SJSA1 (cell line): ENCODE measurements around the gene INSYN1. TPM values are rescaled to one million over a fixed set of nuclear protein-coding genes. Genes with fewer than 3 reads are reported as not detected.

ENCODE experiments used
- DNase-seq, 2 experiments: peaks; one replicate each; pipeline ENCODE4 v3.0.0-alpha.2; 2015 to 2020; ENCODE audit warnings: low spot score in 2 of 2, low read depth in 1 of 2
- H3K27ac ChIP-seq: fragments of 250-450 bp; sonication (Bioruptor Pico); 2 replicates; pipeline ENCODE4 v1.5.1; 2020; ENCODE audit warnings: mild to moderate bottlenecking, moderate library complexity
- H3K27me3 ChIP-seq: fragments of 250-450 bp; sonication (Bioruptor Pico); replicated peaks from 2 replicates; pipeline ENCODE4 v1.5.1; 2020; ENCODE audit warnings: mild to moderate bottlenecking, moderate library complexity
- H3K36me3 ChIP-seq: fragments of 250-450 bp; sonication (Bioruptor Pico); 2 replicates; pipeline ENCODE4 v1.5.1; 2020; ENCODE audit warnings: mild to moderate bottlenecking
- H3K4me1 ChIP-seq: fragments of 250-450 bp; sonication (Bioruptor Pico); replicated peaks from 2 replicates; pipeline ENCODE4 v1.6.1; 2021; ENCODE audit warnings: mild to moderate bottlenecking
- H3K4me3 ChIP-seq: fragments of 250-450 bp; sonication (Bioruptor Pico); 2 replicates; pipeline ENCODE4 v1.5.1; 2020; ENCODE audit warnings: mild to moderate bottlenecking
- H3K9me3 ChIP-seq: fragments of 250-450 bp; sonication (Bioruptor Pico); replicated peaks from 2 replicates; pipeline ENCODE4 v1.5.1; 2020; ENCODE audit warnings: mild to moderate bottlenecking
- total RNA-seq: library from RNA; depleted of rRNA; stranded (reverse); fragments of >200 nt; shearing (Covaris generic); gene quantifications from 2 replicates; pipeline ENCODE4 v1.2.3, GENCODE V29; 2014

INSYN1 gene
- total RNA-seq, 1 experiment from 2014 or later = not detected

GRCh38 chr15:73763931-73764330, 10.8 kb upstream of the INSYN1 start:
- Histone ChIP-seq H3K27me3 (peaks cover 31% of the 10 kb centered on the region), H3K9me3 (no peaks in the 10 kb centered on the region), H3K27ac (no peak overlapping the region), H3K36me3 (no peaks in the 10 kb centered on the region), H3K4me3 (no peak overlapping the region), H3K4me1 (no peaks in the 10 kb centered on the region)
- DNase-seq = no peak

- H3K27ac ChIP-seq = no peak overlapping the region
- H3K9me3 ChIP-seq = peaks cover 3% of the 10 kb centered on the region; the same call in 1 of the 2 replicates
- H3K4me1 ChIP-seq = no peaks in the 10 kb centered on the region
- H3K4me3 ChIP-seq = no peak overlapping the region
- H3K27me3 ChIP-seq = peaks cover 51% of the 10 kb centered on the region
- H3K36me3 ChIP-seq = no peaks in the 10 kb centered on the region
- DNase-seq = no peak
Observed at GRCh38 chr15:73760330-73761329, 7.5 kb upstream of the INSYN1 start.

GRCh38 chr15:73758461-73758860, 5.3 kb upstream of the INSYN1 start:
- DNase-seq = no peak
- Histone ChIP-seq H3K36me3 (no peaks in the 10 kb centered on the region), H3K4me1 (no peaks in the 10 kb centered on the region; the same call in 1 of the 2 replicates), H3K27me3 (peaks cover 61% of the 10 kb centered on the region), H3K27ac (no peak overlapping the region), H3K4me3 (no peak overlapping the region), H3K9me3 (peaks cover 3% of the 10 kb centered on the region; the same call in 1 of the 2 replicates)

- Histone ChIP-seq H3K9me3 (peaks cover 3% of the 10 kb centered on the region; the same call in 1 of the 2 replicates), H3K27me3 (peaks cover 64% of the 10 kb centered on the region), H3K36me3 (no peaks in the 10 kb centered on the region), H3K4me3 (no peak overlapping the region), H3K4me1 (peaks cover 1% of the 10 kb centered on the region), H3K27ac (no peak overlapping the region)
- no peak for DNase-seq
Observed at GRCh38 chr15:73757571-73757970, 4.4 kb upstream of the INSYN1 start.

- H3K36me3 ChIP-seq = no peaks in the 10 kb centered on the region
- H3K27me3 ChIP-seq = peaks cover 66% of the 10 kb centered on the region
- no peak overlapping the region for H3K4me3 ChIP-seq
- no peak for DNase-seq
- H3K4me1 ChIP-seq = peaks cover 6% of the 10 kb centered on the region
- peaks cover 3% of the 10 kb centered on the region; the same call in 1 of the 2 replicates for H3K9me3 ChIP-seq
- H3K27ac ChIP-seq = no peak overlapping the region
Observed at GRCh38 chr15:73756947-73757513, 3.9 kb upstream of the INSYN1 start.

GRCh38 chr15:73756390-73756789, 3.2 kb upstream of the INSYN1 start:
- Histone ChIP-seq H3K4me3 (no peak overlapping the region), H3K9me3 (peaks cover 3% of the 10 kb centered on the region; the same call in 1 of the 2 replicates), H3K27me3 (peaks cover 64% of the 10 kb centered on the region), H3K36me3 (no peaks in the 10 kb centered on the region), H3K4me1 (peaks cover 6% of the 10 kb centered on the region), H3K27ac (no peak overlapping the region)
- DNase-seq = no peak

- H3K4me3 ChIP-seq = no peak overlapping the region
- H3K27ac ChIP-seq = no peak overlapping the region
- DNase-seq = no peak
- H3K27me3 ChIP-seq = peaks cover 64% of the 10 kb centered on the region
- H3K9me3 ChIP-seq = peaks cover 3% of the 10 kb centered on the region; the same call in 1 of the 2 replicates
- H3K36me3 ChIP-seq = no peaks in the 10 kb centered on the region
- peaks cover 6% of the 10 kb centered on the region for H3K4me1 ChIP-seq
Observed at GRCh38 chr15:73755946-73756345, 2.8 kb upstream of the INSYN1 start.

- Histone ChIP-seq H3K4me1 (peaks cover 6% of the 10 kb centered on the region), H3K9me3 (peaks cover 3% of the 10 kb centered on the region; the same call in 1 of the 2 replicates), H3K27me3 (peaks cover 64% of the 10 kb centered on the region), H3K4me3 (no peak overlapping the region), H3K36me3 (no peaks in the 10 kb centered on the region), H3K27ac (no peak overlapping the region)
- DNase-seq = no peak
Observed at GRCh38 chr15:73755481-73755880, 2.3 kb upstream of the INSYN1 start.

GRCh38 chr15:73754461-73754860, 1.3 kb upstream of the INSYN1 start:
- Histone ChIP-seq H3K4me3 (no peak overlapping the region), H3K36me3 (no peaks in the 10 kb centered on the region), H3K9me3 (peaks cover 3% of the 10 kb centered on the region; the same call in 1 of the 2 replicates), H3K27ac (no peak overlapping the region), H3K27me3 (peaks cover 71% of the 10 kb centered on the region), H3K4me1 (peaks cover 6% of the 10 kb centered on the region)
- DNase-seq = no peak

- Histone ChIP-seq H3K4me1 (peaks cover 6% of the 10 kb centered on the region), H3K27me3 (peaks cover 68% of the 10 kb centered on the region), H3K36me3 (no peaks in the 10 kb centered on the region), H3K4me3 (peak overlapping the region; percentile 27), H3K9me3 (peaks cover 3% of the 10 kb centered on the region; the same call in 1 of the 2 replicates), H3K27ac (no peak overlapping the region)
- no peak for DNase-seq
Observed at GRCh38 chr15:73752806-73753193, 351 bp downstream of the INSYN1 start.

GRCh38 chr15:73751899-73752805, 999 bp downstream of the INSYN1 start:
- DNase-seq = no peak
- peaks cover 3% of the 10 kb centered on the region; the same call in 1 of the 2 replicates for H3K9me3 ChIP-seq
- H3K36me3 ChIP-seq = no peaks in the 10 kb centered on the region
- no peak overlapping the region for H3K27ac ChIP-seq
- peaks cover 6% of the 10 kb centered on the region for H3K4me1 ChIP-seq
- peak overlapping the region; percentile 27 for H3K4me3 ChIP-seq
- H3K27me3 ChIP-seq = peaks cover 68% of the 10 kb centered on the region

- no peak overlapping the region for H3K27ac ChIP-seq
- H3K36me3 ChIP-seq = no peaks in the 10 kb centered on the region
- H3K4me1 ChIP-seq = peaks cover 6% of the 10 kb centered on the region
- no peak for DNase-seq
- H3K9me3 ChIP-seq = no peaks in the 10 kb centered on the region
- no peak overlapping the region for H3K4me3 ChIP-seq
- H3K27me3 ChIP-seq = peaks cover 65% of the 10 kb centered on the region
Observed at GRCh38 chr15:73751511-73751898, 1.6 kb downstream of the INSYN1 start.

- H3K9me3 ChIP-seq = no peaks in the 10 kb centered on the region
- no peak overlapping the region for H3K4me3 ChIP-seq
- peaks cover 61% of the 10 kb centered on the region for H3K27me3 ChIP-seq
- DNase-seq = no peak
- H3K4me1 ChIP-seq = peaks cover 6% of the 10 kb centered on the region
- no peaks in the 10 kb centered on the region for H3K36me3 ChIP-seq
- H3K27ac ChIP-seq = no peak overlapping the region
Observed at GRCh38 chr15:73750951-73751350, 2.2 kb downstream of the INSYN1 start.
